ENCODE measurements around the gene KLHL29.

KLHL29 gene

GRCh38 chr2:23695214-23695889 is 310.4 kb downstream of the KLHL29 start:
- no peak for DNase-seq (ENCODE audit: low read depth in 3 of 3)

DNA sequence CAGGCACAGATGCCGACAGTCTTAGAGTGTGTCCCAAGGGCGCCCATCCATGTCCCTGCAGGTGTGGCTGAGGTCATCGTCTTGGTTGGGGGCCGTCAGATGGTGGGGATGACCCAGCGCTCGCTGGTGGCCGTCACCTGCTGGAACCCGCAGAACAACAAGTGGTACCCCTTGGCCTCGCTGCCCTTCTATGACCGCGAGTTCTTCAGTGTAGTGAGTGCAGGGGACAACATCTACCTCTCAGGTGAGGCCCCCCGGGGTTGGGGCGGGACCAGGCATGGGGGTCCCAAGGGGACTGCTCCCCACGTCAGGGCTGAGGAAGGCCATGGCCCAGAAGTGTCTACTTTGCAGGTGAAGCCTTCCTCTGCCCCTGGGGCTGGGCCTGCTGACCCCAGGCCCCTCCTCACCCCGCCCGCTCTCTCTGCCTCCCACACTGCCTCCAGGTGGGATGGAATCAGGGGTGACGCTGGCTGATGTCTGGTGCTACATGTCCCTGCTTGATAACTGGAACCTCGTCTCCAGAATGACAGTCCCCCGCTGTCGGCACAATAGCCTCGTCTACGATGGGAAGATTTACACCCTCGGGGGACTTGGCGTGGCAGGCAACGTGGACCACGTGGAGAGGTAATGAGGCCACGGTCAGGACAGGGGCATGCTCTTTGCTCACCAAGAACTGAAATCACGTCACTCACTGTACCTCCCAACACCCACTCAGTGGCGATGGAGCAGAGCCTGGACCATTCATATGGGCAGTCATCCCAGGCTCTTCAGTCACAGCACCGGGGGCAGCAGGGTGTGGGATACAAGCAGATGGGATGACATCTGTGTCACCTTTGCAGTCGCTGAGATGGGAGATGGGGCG is 311.1 kb downstream of the KLHL29 start:
- DNase-seq (ENCODE audit: low read depth in 3 of 3), result no peak

DNA sequence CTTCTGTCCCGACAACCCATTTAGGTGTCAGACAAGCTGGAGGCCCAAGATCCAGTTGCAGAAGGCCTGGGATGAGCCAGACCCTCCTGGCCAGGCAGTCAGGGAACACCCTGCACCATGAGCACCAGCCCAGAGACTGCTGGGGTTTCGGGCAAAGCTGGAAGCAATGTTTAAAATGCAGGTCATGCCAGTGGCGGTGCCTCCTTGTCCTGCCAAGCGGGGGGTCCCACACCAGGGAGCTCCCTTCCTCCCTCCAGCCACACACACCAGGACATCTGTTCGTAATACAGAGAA is 311.7 kb downstream of the KLHL29 start:
- DNase-seq (ENCODE audit: low read depth in 3 of 3), result no peak

- no peak for DNase-seq (ENCODE audit: low read depth in 3 of 3)
Measured at GRCh38 chr2:23697256-23698075, 312.5 kb downstream of the KLHL29 start.

GRCh38 chr2:23698116-23698693 is 313.2 kb downstream of the KLHL29 start:
- no peak for DNase-seq (ENCODE audit: low read depth in 3 of 3)

GRCh38 chr2:23698721-23699579 is 314.0 kb downstream of the KLHL29 start:
- DNase-seq (ENCODE audit: low read depth in 3 of 3), result no peak

DNA sequence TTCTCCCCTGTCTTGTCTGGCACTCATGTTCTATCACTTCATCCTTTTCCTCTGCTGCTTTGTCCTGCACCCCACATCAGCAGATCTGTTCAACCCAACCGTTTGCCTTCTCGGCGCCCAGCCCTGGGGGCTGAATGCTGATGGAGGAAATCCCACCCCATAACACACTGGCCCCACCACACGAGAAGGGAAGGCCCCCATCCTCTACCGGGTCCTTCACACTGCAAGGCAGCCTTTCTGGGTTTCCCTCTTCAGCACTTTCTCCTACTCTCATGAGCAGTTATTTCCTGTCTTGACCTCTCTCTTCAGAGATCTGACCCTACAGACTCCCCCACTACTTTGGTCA is 314.6 kb downstream of the KLHL29 start:
- no peak for DNase-seq (ENCODE audit: low read depth in 3 of 3)

DNA sequence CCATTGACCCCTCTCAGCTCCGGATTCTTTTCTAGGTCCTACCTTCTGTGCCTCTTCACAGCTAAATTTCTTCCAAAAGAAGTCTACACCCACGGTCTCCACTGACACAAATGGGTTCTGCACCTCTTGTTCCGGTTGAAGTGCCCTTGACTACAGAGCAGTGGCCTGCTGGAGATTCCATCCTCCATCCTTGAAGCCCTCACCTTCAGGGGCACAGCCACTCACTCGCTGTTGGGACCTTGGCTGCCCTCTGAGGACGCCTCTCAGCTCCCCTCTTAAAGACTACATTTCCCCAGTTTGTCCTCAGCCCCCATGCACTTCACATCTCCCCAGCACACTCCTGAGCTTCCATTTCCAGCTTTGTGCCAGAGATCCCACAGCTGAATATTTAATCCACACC is 315.6 kb downstream of the KLHL29 start:
- DNase-seq (ENCODE audit: low read depth in 3 of 3), result no peak

DNA sequence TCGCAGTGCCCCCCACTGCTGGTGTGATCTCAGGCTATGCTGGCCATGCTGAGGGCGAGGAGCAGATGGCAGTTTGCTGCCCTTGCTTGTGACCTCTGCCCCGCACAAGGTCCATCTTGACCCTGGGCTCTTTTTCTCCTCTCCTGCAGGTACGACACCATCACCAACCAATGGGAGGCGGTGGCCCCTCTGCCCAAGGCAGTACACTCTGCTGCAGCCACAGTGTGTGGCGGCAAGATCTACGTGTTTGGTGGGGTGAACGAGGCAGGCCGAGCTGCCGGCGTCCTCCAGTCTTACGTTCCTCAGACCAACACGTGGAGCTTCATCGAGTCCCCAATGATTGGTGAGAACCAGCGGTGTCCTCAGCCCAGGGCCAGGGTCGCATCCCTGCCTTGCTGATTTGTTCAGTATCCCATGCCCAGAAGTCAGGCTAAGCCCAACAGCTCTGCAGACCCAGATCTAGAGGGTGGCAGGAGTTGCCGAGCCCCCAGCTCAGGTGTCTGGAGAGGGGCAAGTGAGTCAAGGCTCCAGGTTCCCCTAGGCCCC is 318.1 kb downstream of the KLHL29 start:
- DNase-seq (ENCODE audit: low read depth in 3 of 3), result no peak

GRCh38 chr2:23703583-23704385 is 318.8 kb downstream of the KLHL29 start:
- no peak for DNase-seq (ENCODE audit: low read depth in 3 of 3)

DNA sequence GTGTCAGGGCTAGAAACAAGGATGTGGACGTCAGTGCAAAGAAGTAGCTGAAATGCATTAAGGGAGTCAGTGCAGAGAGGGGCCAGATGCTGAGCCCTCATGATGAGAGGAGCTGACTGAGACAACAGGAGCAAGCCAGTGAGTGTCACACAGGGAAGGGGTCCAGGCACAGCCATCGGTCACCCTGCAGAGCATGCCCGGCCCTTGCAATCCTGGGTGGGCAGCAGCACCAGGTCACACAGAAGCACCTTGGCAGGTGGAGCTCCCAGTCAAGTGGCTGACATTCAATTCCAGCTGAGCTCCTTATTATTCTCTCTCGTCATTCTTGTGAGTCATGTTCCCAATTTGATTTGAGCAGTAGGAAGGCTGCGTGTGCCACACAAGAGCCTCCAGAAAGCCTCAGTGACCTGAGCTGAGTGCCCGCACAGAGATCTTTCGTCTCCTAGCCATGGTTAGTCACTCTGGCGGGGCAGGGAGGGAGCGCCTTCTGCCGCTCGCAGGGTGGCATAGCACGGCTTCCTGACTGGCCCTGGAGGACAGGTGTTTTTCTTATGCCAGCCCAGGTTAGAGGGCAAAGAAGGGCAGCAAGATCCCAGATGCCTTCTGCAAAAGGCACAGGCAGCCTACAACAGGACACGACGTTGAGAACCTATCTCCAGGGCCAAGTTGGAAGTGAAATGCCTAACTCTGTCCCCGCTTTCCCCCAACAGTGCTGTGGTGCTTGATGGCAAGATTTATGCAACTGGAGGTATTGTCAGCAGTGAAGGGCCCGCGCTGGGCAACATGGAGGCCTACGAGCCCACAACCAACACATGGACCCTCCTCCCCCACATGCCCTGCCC is 321.0 kb downstream of the KLHL29 start:
- no peak for DNase-seq (ENCODE audit: low read depth in 3 of 3)

DNA sequence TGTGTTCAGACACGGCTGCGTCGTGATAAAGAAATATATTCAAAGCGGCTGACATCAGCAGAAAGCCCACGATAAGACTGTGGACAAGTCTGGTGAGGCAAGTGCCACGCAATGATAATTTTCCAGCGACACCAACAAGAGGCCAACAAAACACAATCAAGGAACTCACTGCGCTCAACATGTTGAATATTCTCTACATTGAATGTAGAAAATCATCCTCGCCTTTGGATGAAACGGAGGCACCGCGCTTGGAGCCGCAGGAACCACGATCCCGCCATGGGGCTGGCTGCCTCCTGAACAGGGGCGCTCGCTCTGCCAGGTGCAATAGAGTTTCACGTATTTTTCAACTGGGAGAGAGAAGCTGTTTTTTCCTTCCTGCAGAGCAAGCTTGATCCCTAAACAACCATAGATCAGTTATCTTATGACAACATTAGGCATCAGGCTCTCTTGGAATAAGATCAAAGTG is 321.7 kb downstream of the KLHL29 start:
- no peak for DNase-seq (ENCODE audit: low read depth in 3 of 3)

- DNase-seq (ENCODE audit: low read depth in 3 of 3), result no peak
Measured at GRCh38 chr2:23707096-23707495, 322.1 kb downstream of the KLHL29 start.

- DNase-seq (ENCODE audit: low read depth in 3 of 3), result no peak
Measured at GRCh38 chr2:23708771-23709170, 323.8 kb downstream of the KLHL29 start.

DNA sequence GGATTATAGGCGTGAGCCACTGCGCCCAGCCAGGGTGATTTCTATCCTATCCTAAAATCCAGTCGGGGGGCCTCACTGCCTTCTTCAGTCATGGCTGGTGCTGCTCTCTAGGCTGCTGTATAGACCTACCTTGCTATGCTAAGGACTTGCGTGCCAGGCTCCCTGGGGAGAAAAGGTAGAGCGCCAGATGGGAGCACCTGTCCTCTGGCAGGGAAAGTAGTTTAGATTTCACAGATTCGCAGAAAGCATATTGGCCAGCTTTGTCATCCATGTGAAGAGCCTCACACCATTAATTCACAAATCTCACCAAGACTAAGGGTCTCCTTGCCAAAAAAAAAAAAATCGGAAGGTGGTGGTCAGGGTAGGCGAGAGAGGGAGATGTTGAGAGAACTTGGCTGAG is 324.3 kb downstream of the KLHL29 start:
- no peak for DNase-seq (ENCODE audit: low read depth in 3 of 3)

- no peak for DNase-seq (ENCODE audit: low read depth in 3 of 3)
Measured at GRCh38 chr2:23711979-23712755, 327.2 kb downstream of the KLHL29 start.

DNA sequence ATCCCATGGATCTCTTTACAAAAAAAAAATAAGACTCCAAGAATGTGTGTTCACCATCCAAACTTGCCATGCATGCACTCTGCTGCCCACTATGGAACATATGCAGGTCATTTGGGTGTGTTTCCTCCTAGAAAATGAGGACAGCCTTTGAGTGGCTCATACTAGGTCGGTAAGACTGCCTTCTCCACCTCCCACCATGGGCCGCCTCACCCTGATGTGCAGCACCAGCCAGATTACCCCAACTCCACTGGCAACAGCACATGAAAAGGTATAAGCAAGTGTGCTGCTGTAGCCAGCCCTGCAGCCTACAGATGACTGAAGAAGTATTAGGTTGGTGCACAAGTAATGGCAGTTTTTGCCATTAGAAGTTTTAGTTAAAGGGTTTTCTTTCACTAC is 327.8 kb downstream of the KLHL29 start:
- no peak for DNase-seq (ENCODE audit: low read depth in 3 of 3)

DNA sequence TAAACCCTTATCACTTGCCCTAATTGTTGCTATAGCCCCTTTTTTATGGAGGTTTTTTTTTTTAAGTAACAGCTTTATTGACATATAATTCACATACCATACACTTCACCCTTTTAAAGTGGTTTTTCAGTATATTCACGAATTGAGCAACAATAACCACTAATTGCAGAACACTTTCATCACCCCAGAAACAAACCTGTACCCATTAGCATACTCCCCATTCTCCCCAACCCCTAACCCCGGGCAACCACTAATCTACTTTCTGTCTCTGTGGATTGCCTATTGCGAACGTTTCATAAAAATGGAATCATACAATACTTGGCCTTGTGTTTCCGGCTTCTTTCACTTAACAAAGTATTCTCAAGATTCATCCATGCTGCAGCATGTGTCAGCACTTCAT is 328.4 kb downstream of the KLHL29 start:
- DNase-seq (ENCODE audit: low read depth in 3 of 3), result no peak
